ENCODE measurements around the gene MRTO4. TPM values are rescaled to one million over a fixed set of nuclear protein-coding genes. Genes with fewer than 3 reads are reported as not detected.

The MRTO4 gene
- total RNA-seq, 1 experiment from 2014 or later, result 54.6 TPM

GRCh38 chr1:19219451-19219850 is 32.2 kb upstream of the MRTO4 start (continued):
- TF ChIP-seq ATF6 (CRISPR knock-in tag; IDR thresholded peaks at IDR 0.05), result no peak
- TF ChIP-seq OVOL2 (CRISPR knock-in tag; IDR thresholded peaks at IDR 0.05; ENCODE audit: borderline replicate concordance), result no peak
- no peak for TF ChIP-seq ZNF219 (CRISPR knock-in tag; IDR thresholded peaks at IDR 0.05; ENCODE audit: borderline replicate concordance)
- no peak for TF ChIP-seq GABPB1 (CRISPR knock-in tag; IDR thresholded peaks at IDR 0.05)

GRCh38 chr1:19220080-19220846 is 31.3 kb upstream of the MRTO4 start:
- no peaks in the 10 kb centered on the region for H3K4me1 Mint-ChIP-seq
- H3K4me3 Mint-ChIP-seq, result no peak overlapping the region
- H3K27me3 Mint-ChIP-seq (ENCODE audit: low read depth), result no peaks in the 10 kb centered on the region
- H3K27ac Mint-ChIP-seq, result no peak overlapping the region
- POLR2A ChIA-PET, result no interaction called here
- CTCF ChIA-PET, result no interaction called here
- H3K36me3 Mint-ChIP-seq, result peaks cover 79% of the 10 kb centered on the region
- ATAC-seq (no peak), DNase-seq (ENCODE audit: low spot score) (no peak)
- H3K9me3 Mint-ChIP-seq, result no peaks in the 10 kb centered on the region
- no peak for TF ChIP-seq ZNF425 (CRISPR knock-in tag; conservative IDR thresholded peaks at IDR 0.05)
- no peak for TF ChIP-seq TP53 (CRISPR knock-in tag; IDR thresholded peaks at IDR 0.05)
- TF ChIP-seq EMX1 (CRISPR knock-in tag; IDR thresholded peaks at IDR 0.05), result no peak
- no peak for TF ChIP-seq ESRRA (CRISPR knock-in tag; IDR thresholded peaks at IDR 0.05; ENCODE audit: borderline replicate concordance)
- no peak for TF ChIP-seq ZNF138 (CRISPR knock-in tag; conservative IDR thresholded peaks at IDR 0.05)
- no peak for TF ChIP-seq SOX15 (CRISPR knock-in tag; IDR thresholded peaks at IDR 0.05)
- no peak for TF ChIP-seq IRF2 (CRISPR knock-in tag; IDR thresholded peaks at IDR 0.05; ENCODE audit: borderline replicate concordance, low read depth)
- TF ChIP-seq ZNF263 (CRISPR knock-in tag; IDR thresholded peaks at IDR 0.05; ENCODE audit: low read depth), result no peak
- no peak for TF ChIP-seq NR1H2 (CRISPR knock-in tag; IDR thresholded peaks at IDR 0.05)

- ATAC-seq (no peak), DNase-seq (ENCODE audit: low spot score) (no peak)
- H3K9me3 Mint-ChIP-seq, result no peaks in the 10 kb centered on the region
- H3K36me3 Mint-ChIP-seq, result peaks cover 85% of the 10 kb centered on the region
- CTCF ChIA-PET, result no interaction called here
- H3K4me3 Mint-ChIP-seq, result no peak overlapping the region
- H3K27me3 Mint-ChIP-seq (ENCODE audit: low read depth), result no peaks in the 10 kb centered on the region
- POLR2A ChIA-PET, result no interaction called here
- H3K27ac Mint-ChIP-seq, result no peak overlapping the region
- no peaks in the 10 kb centered on the region for H3K4me1 Mint-ChIP-seq
- TF ChIP-seq ARID4B (CRISPR knock-in tag; IDR thresholded peaks at IDR 0.05; ENCODE audit: borderline replicate concordance) (no peak), TEAD1 (CRISPR knock-in tag; IDR thresholded peaks at IDR 0.05) (no peak), EMX1 (CRISPR knock-in tag; IDR thresholded peaks at IDR 0.05) (no peak), E2F4 (CRISPR knock-in tag; IDR thresholded peaks at IDR 0.05; ENCODE audit: borderline replicate concordance, low read depth) (no peak), NR2C2 (CRISPR knock-in tag; IDR thresholded peaks at IDR 0.05) (no peak), ZNF425 (CRISPR knock-in tag; conservative IDR thresholded peaks at IDR 0.05) (no peak), ATF3 (CRISPR knock-in tag; conservative IDR thresholded peaks at IDR 0.05) (no peak), RELA (CRISPR knock-in tag; IDR thresholded peaks at IDR 0.05; ENCODE audit: borderline replicate concordance) (no peak), NFYB (CRISPR knock-in tag; conservative IDR thresholded peaks at IDR 0.05; ENCODE audit: low read depth) (no peak), ZNF263 (CRISPR knock-in tag; IDR thresholded peaks at IDR 0.05; ENCODE audit: low read depth) (no peak), HMGA2 (CRISPR knock-in tag; IDR thresholded peaks at IDR 0.05) (no peak)
These were observed 30.6 kb upstream of the MRTO4 start for GRCh38 chr1:19220991-19221390.
